Endothelial cell of umbilical vein (primary cell): Measurements from ENCODE around the gene FRRS1. TPM values are rescaled to one million over a fixed set of nuclear protein-coding genes. Genes with fewer than 3 reads are reported as not detected.

Experiments
- BruUV-seq: library from RNA; stranded (reverse); fragments of 400-500 nt; replicated peaks from 2 replicates; lab custom pipeline; 2021; lab: Mats Ljungman, UMichigan
- CTCF ChIA-PET: fragments of 300-600, 350-600 bp; sonication (Branson Sonifier 250); formaldehyde crosslinking; loops from one replicate; lab custom pipeline; 2021; ENCODE audit warnings: antibody characterized with exemption, inconsistent platforms; lab: Charles Lee
- POLR2A ChIA-PET: fragments of 300-600, 350-600 bp; sonication (Branson Sonifier 250); formaldehyde crosslinking; loops from one replicate; lab custom pipeline; 2021; ENCODE audit warnings: antibody characterized with exemption, inconsistent platforms; lab: Charles Lee
- DNase-seq: peaks from one replicate; pipeline ENCODE4 v3.0.0-alpha.2; 2011; ENCODE audit warnings: low read depth, low spot score
- FAIRE-seq: peaks from 2 replicates; lab custom pipeline; 2011; peaks lifted over from hg19 to GRCh38; lab: Jason Lieb, UNC
- H2AFZ ChIP-seq: 2 replicates; pipeline ENCODE4 v1.6.0; 2012; ENCODE audit warnings: low read depth, low read length, control low read depth, inconsistent platforms
- H3K27ac ChIP-seq: 2 replicates; pipeline ENCODE4 v1.5.1; 2011; ENCODE audit warnings: low read depth, mild to moderate bottlenecking, control low read depth, low read length, moderate library complexity; ENCODE audit not compliant: insufficient read depth
- H3K27me3 ChIP-seq, 2 experiments: 2 replicates each; pipeline versions ENCODE4 v1.6.0 to v1.6.1; 2011; ENCODE audit warnings: low read length in 2 of 2, mixed read lengths in 1 of 2; ENCODE audit not compliant: control insufficient read depth in 2 of 2, insufficient read depth in 2 of 2
- H3K36me3 ChIP-seq, 2 experiments: 2 replicates in 1 of 2; 3 replicates in 1 of 2; pipeline ENCODE4 v1.5.1; 2011; ENCODE audit warnings: low read length in 2 of 2, mild to moderate bottlenecking in 1 of 2, moderate library complexity in 1 of 2; ENCODE audit not compliant: control insufficient read depth in 2 of 2, insufficient read depth in 2 of 2; ENCODE audit errors: extremely low read depth in 1 of 2
- H3K4me1 ChIP-seq: 3 replicates; pipeline ENCODE4 v1.5.1; 2011; ENCODE audit warnings: mild to moderate bottlenecking, low read length; ENCODE audit not compliant: control insufficient read depth, insufficient read depth; ENCODE audit errors: extremely low read depth
- H3K4me2 ChIP-seq: 2 replicates; pipeline ENCODE4 v1.6.1; 2011; ENCODE audit warnings: low read length, control low read depth, mixed read lengths; ENCODE audit not compliant: insufficient read depth
- H3K4me3 ChIP-seq, 3 experiments: fragments of 200-600 bp in 1 of 3; sonication (generic), shearing (Covaris generic) in 1 of 3; replicated peaks in 1 of 3; 2 replicates each; pipeline ENCODE4 v1.5.1; 2011 to 2016; ENCODE audit warnings: control low read depth in 3 of 3, low read length in 3 of 3, mild to moderate bottlenecking in 2 of 3, inconsistent platforms in 1 of 3, low read depth in 1 of 3, moderate library complexity in 1 of 3; ENCODE audit not compliant: insufficient read depth in 1 of 3
- H3K79me2 ChIP-seq: 2 replicates; pipeline ENCODE4 v1.6.0; 2012; ENCODE audit warnings: low read length, inconsistent platforms; ENCODE audit not compliant: control insufficient read depth, insufficient read depth
- H3K9ac ChIP-seq: replicated peaks from 2 replicates; pipeline ENCODE3; 2011; ENCODE audit warnings: low read length, control low read depth; ENCODE audit not compliant: insufficient read depth; ENCODE audit errors: extremely low read depth
- H3K9me1 ChIP-seq: replicated peaks from 3 replicates; pipeline ENCODE4 v1.6.0; 2011; ENCODE audit warnings: mild to moderate bottlenecking, low read length; ENCODE audit not compliant: control insufficient read depth, insufficient read depth; ENCODE audit errors: extremely low read depth
- H3K9me3 ChIP-seq: replicated peaks from 2 replicates; pipeline ENCODE4 v1.5.1; 2012; ENCODE audit warnings: low read length, inconsistent platforms; ENCODE audit not compliant: control insufficient read depth, insufficient read depth
- H4K20me1 ChIP-seq: replicated peaks from 2 replicates; pipeline ENCODE3; 2011; ENCODE audit warnings: mild to moderate bottlenecking, low read length; ENCODE audit not compliant: control insufficient read depth, insufficient read depth; ENCODE audit errors: extremely low read depth
- CTCF ChIP-seq, 2 donors: IDR thresholded peaks; 1 replicate in 1 of 2; 2 replicates in 1 of 2; pipeline ENCODE4 v1.5.1; 2011; ENCODE audit warnings: low read length in 2 of 2, mild to moderate bottlenecking in 2 of 2, moderate library complexity in 2 of 2, control low read depth in 1 of 2, inconsistent platforms in 1 of 2, low read depth in 1 of 2; ENCODE audit not compliant: insufficient read depth in 1 of 2; ENCODE audit errors: extremely low read depth in 1 of 2
- EZH2 ChIP-seq: IDR thresholded peaks from 2 replicates; pipeline ENCODE4 v1.6.1; 2012; ENCODE audit warnings: borderline replicate concordance, low read depth, mild to moderate bottlenecking, moderate library complexity, low read length, inconsistent platforms; ENCODE audit not compliant: severe bottlenecking
- GATA2 ChIP-seq: IDR thresholded peaks from 2 replicates; pipeline ENCODE4 v1.7.0; 2011; ENCODE audit warnings: low read depth, mild to moderate bottlenecking, moderate library complexity, mixed read lengths, low read length; ENCODE audit not compliant: insufficient read length, insufficient read depth
- JUN ChIP-seq: IDR thresholded peaks from 2 replicates; pipeline ENCODE4 v1.6.1; 2011; ENCODE audit warnings: borderline replicate concordance, low read depth; ENCODE audit not compliant: insufficient read length, insufficient read depth
- POLR2A ChIP-seq: IDR thresholded peaks from 2 replicates; pipeline ENCODE4 v1.6.1; 2012; ENCODE audit warnings: low read depth, mild to moderate bottlenecking, control low read depth, low read length
- POLR2AphosphoS5 ChIP-seq: IDR thresholded peaks from 2 replicates; pipeline ENCODE4 v1.6.1; 2012; ENCODE audit warnings: low read depth, mild to moderate bottlenecking, control low read depth, low read length, moderate library complexity; ENCODE audit not compliant: insufficient read depth
- dilution Hi-C: fragments of 300-500 bp; cut with MboI; formaldehyde crosslinking; loops from one replicate; pipeline ENCODE4 v1.15.0; 2019; ENCODE audit warnings: low sequenced_read_pairs; ENCODE audit not compliant: extremely low pct_ligation_motif_present
- intact Hi-C: fragments of 100-400 bp; cut with micrococcal nuclease; formaldehyde crosslinking; loops from one replicate; pipeline ENCODE4 v1.10.0; 2022
- polyA plus RNA-seq, 4 experiments: library from polyadenylated mRNA; depleted of rRNA in 3 of 4; stranded (reverse) in 3 of 4; unstranded in 1 of 4; fragments of >200 nt; gene quantifications; 2 replicates each; pipeline versions ENCODE4 v1.2.1 to v1.2.3, GENCODE V29; 2011 to 2012; ENCODE audit warnings: missing spikeins in 1 of 4
- total RNA-seq: library from RNA; stranded (reverse); gene quantifications from 2 replicates; pipeline ENCODE4 v1.2.3, GENCODE V29; 2021

FRRS1 gene
- total and polyA plus RNA-seq, 2 donors (not counting 3 experiments of a cell fraction or from before 2014, with no cell fraction given) = 1.1 to 3.1 TPM

- TF ChIP-seq EZH2 = no peak
- TF ChIP-seq CTCF (IDR thresholded peaks at IDR 0.05; ENCODE audit: extremely low read depth in 1 of 2, insufficient read depth in 1 of 2, low read depth in 1 of 2, low read length in 2 of 2) = no peak
- no peak for TF ChIP-seq JUN
- no peak for TF ChIP-seq POLR2A
- no peak for TF ChIP-seq POLR2AphosphoS5
- no peak for TF ChIP-seq GATA2
- no peaks in the 10 kb centered on the region for H4K20me1 ChIP-seq
- DNase-seq (no peak), FAIRE-seq (no peak)
- peak overlapping the region; percentile 14 for H2AFZ ChIP-seq
- no peak overlapping the region for H3K9ac ChIP-seq
- POLR2A ChIA-PET = interaction anchor here (0.6 kb wide), 1 partner anchor 14 kb away, joined by 3 read pairs; no protein-coding TSS in a partner anchor
- H3K9me1 ChIP-seq = no peaks in the 10 kb centered on the region
- BruUV-seq = no TSS peak
- intact Hi-C loops (no loop called here), dilution Hi-C loops (no loop called here)
- CTCF ChIA-PET = interaction anchor here (0.6 to 4.7 kb wide), 6 partner anchors 13 to 523 kb away, joined by 3 to 63 read pairs (median 3); no protein-coding TSS in a partner anchor
- H3K79me2 ChIP-seq = no peaks in the 10 kb centered on the region
- no peaks in the 10 kb centered on the region for H3K27me3 ChIP-seq
- H3K4me3 ChIP-seq = no peak overlapping the region
- no peak overlapping the region for H3K4me2 ChIP-seq
- H3K27ac ChIP-seq = no peak overlapping the region
- no peaks in the 10 kb centered on the region for H3K36me3 ChIP-seq
- no peaks in the 10 kb centered on the region for H3K9me3 ChIP-seq
- peaks cover 4% of the 10 kb centered on the region for H3K4me1 ChIP-seq
These were observed 62.0 kb downstream of the FRRS1 start for GRCh38 chr1:99704356-99704816.
